ENCODE data around the gene ATF7IP2.

DNA sequence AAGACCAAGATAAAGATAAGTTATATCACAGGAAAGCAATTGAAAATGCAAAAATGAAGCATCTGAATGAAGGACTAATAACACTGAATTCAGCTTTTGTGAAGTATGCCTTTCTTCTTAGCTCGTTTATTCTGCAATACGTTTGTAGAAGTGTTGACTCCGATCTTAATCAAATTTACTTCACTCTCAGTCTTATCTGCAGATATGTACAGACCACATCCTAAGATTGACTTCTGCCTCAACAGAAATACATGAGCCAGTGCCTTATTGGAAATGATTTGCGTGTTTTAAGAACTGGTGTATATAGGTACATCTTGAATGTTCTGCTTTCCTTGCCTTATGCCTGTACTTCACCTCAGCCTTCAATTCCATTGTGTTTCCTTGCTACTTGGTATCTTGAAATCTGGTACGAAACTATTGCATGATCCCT lies 1.3 kb downstream of the ATF7IP2 start:
- TF ChIP-seq, protein P1, sequence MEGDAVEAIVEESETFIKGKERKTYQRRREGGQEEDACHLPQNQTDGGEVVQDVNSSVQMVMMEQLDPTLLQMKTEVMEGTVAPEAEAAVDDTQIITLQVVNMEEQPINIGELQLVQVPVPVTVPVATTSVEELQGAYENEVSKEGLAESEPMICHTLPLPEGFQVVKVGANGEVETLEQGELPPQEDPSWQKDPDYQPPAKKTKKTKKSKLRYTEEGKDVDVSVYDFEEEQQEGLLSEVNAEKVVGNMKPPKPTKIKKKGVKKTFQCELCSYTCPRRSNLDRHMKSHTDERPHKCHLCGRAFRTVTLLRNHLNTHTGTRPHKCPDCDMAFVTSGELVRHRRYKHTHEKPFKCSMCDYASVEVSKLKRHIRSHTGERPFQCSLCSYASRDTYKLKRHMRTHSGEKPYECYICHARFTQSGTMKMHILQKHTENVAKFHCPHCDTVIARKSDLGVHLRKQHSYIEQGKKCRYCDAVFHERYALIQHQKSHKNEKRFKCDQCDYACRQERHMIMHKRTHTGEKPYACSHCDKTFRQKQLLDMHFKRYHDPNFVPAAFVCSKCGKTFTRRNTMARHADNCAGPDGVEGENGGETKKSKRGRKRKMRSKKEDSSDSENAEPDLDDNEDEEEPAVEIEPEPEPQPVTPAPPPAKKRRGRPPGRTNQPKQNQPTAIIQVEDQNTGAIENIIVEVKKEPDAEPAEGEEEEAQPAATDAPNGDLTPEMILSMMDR (IDR thresholded peaks at IDR 0.05) = no peak
- no peak for TF ChIP-seq POLR2A (IDR thresholded peaks at IDR 0.05)

All from testis (tissue), 2 donors.